Right atrium auricular region (tissue), 2 donors: ENCODE data around the gene C1QL3. TPM values are rescaled to one million over a fixed set of nuclear protein-coding genes. Genes with fewer than 3 reads are reported as not detected.

ENCODE experiments used
- DNase-seq: peaks from one replicate; pipeline ENCODE4 v3.0.0-alpha.2; 2019; ENCODE audit warnings: low spot score
- H3K27ac ChIP-seq, 2 donors: fragments of 200-600 bp; sonication (generic); 1 replicate in 1 of 2; 2 replicates in 1 of 2; pipeline ENCODE4 v1.5.1; 2016 to 2019
- H3K27me3 ChIP-seq, 2 donors: fragments of 200-600 bp; sonication (generic); one replicate each; pipeline versions ENCODE4 v1.5.1 to v1.6.0; 2017 to 2019
- H3K36me3 ChIP-seq: fragments of 200-600 bp; sonication (generic); one replicate; pipeline ENCODE4 v1.5.1; 2016
- H3K4me1 ChIP-seq, 2 donors: fragments of 200-600 bp; sonication (generic); one replicate each; pipeline versions ENCODE4 v1.5.1 to v1.6.0; 2017 to 2019
- H3K4me3 ChIP-seq, 2 donors: fragments of 200-600 bp; sonication (generic); 1 replicate in 1 of 2; 2 replicates in 1 of 2; pipeline ENCODE4 v1.5.1; 2017 to 2019; ENCODE audit warnings: mild to moderate bottlenecking in 1 of 2, moderate library complexity in 1 of 2
- H3K9me3 ChIP-seq, 2 donors: fragments of 200-600 bp; sonication (generic); one replicate each; pipeline ENCODE4 v1.5.1; 2019
- total RNA-seq, 2 donors: library from RNA; depleted of rRNA; stranded (reverse); fragments of >200 nt; gene quantifications; one replicate each; pipeline ENCODE4 v1.1.0, GENCODE V29; 2016
- TF ChIP-seq, protein P1 (sequence below), 2 donors: fragments of 200-600 bp; sonication (generic); IDR thresholded peaks; one replicate each; pipeline ENCODE4 v1.5.1; 2019; ENCODE audit warnings: antibody characterized with exemption in 2 of 2

The C1QL3 gene
- total RNA-seq, 2 donors from 2014 or later: not detected

DNA sequence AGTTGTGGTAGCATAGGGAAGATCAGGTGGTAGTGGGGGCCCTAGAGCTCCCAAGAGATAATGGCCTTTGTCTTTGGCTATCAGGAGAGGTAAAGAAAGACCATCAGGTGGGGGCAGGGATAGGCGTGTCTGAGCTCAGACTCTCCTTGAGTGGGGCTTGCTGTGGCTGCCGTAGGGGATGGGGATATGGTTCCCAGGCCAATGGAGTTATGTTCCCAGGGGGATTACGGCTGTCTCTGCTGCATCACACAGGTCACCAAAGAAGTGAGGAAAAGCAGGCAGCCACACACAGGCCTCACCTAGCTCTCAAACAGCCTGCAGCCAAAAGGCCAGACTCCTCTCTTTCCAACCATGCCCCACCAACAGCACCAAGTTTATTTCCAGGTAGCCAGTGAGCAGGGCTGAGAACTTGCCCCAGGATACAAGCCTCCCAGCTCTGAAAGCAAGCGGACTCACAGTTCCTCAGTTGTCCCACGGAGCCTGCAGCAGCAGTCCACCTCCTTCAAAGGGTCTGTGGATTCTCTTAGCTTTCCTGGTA lies 37.6 kb upstream of the C1QL3 start:
- H3K36me3 ChIP-seq: no peaks in the 10 kb centered on the region
- DNase-seq: no peak
- no peak overlapping the region for H3K27ac ChIP-seq
- TF ChIP-seq, protein P1, sequence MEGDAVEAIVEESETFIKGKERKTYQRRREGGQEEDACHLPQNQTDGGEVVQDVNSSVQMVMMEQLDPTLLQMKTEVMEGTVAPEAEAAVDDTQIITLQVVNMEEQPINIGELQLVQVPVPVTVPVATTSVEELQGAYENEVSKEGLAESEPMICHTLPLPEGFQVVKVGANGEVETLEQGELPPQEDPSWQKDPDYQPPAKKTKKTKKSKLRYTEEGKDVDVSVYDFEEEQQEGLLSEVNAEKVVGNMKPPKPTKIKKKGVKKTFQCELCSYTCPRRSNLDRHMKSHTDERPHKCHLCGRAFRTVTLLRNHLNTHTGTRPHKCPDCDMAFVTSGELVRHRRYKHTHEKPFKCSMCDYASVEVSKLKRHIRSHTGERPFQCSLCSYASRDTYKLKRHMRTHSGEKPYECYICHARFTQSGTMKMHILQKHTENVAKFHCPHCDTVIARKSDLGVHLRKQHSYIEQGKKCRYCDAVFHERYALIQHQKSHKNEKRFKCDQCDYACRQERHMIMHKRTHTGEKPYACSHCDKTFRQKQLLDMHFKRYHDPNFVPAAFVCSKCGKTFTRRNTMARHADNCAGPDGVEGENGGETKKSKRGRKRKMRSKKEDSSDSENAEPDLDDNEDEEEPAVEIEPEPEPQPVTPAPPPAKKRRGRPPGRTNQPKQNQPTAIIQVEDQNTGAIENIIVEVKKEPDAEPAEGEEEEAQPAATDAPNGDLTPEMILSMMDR (IDR thresholded peaks at IDR 0.05): no peak
- H3K4me1 ChIP-seq: no peaks in the 10 kb centered on the region
- H3K4me3 ChIP-seq: no peak overlapping the region
- H3K27me3 ChIP-seq: no peaks in the 10 kb centered on the region
- H3K9me3 ChIP-seq: peaks cover 0 to 17% of the 10 kb centered on the region in 2 donors

DNA sequence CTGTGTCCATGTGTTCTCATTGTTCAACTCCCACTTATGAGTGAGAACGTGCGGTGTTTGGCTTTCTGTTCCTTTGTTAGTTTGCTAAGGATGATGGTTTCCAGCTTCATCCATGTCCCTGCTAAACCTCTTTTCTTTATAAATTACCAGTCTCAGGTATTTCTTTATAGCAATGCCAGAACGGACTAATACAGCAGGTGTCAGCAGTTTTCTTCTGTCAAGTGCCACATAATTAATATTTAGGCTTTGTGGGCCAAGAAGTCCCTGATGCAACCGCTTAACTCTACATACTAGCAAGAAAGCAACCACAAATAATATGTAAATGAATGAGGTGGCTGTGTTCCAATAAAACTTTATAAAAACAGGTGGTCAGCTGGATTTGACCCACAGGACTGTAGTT lies 26.3 kb upstream of the C1QL3 start:
- H3K36me3 ChIP-seq: no peaks in the 10 kb centered on the region
- no peaks in the 10 kb centered on the region for H3K27me3 ChIP-seq
- no peaks in the 10 kb centered on the region for H3K4me1 ChIP-seq
- H3K9me3 ChIP-seq: no peaks in the 10 kb centered on the region
- no peak overlapping the region for H3K4me3 ChIP-seq
- no peak overlapping the region for H3K27ac ChIP-seq
- DNase-seq: no peak
- TF ChIP-seq, protein P1 (IDR thresholded peaks at IDR 0.05): no peak

DNA sequence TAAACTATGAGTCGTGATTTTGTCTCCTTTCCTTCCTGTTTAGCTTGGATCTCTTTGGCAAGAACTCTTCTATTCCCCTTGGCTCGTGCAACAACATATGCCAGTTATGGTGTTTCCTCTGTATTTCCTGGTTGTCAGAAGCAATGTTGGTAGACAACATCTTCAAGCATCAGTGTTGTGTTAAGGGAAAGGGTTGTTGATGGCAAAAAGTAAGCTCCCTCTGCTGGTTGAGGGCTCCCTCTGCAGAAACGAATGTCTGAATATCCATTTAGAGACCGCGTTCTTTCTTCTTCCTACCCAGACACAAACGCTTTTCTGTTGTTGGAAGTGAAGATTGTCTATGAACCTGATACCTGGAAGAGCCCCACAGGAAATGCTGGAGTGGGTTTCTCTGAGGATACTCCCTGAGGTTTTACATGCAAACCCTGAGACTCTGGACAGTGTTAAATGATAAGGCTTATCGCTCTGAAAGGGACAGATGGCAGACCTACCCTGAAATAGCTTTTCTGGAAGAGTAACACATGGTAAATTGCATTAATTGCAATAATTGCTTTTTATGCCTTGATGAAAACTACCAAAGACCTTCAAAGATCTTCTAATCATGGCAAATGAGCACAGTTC lies 23.5 kb upstream of the C1QL3 start:
- TF ChIP-seq, protein P1 (IDR thresholded peaks at IDR 0.05): peak; percentile 28 to 73

DNA sequence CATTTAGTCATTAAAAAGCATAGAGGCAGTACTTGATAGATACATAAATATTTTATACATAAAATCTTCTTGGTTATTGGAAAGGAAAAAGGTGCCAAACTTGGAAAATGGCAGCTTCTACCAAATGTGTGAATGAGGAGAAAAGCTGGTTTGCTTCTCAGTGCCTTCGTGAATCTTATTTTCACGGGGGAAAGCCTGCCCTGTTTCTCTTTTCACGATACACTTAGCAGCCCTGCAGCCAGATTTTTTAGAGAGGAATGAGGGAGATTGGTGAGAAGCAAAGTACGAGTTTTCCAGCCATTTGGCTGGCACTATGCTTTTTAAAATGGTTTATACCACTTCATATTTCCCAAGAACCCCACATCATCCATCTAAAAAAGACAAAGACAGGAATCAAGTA lies 22.9 kb upstream of the C1QL3 start:
- H3K4me3 ChIP-seq: no peak overlapping the region
- no peak overlapping the region for H3K27ac ChIP-seq
- no peaks in the 10 kb centered on the region for H3K9me3 ChIP-seq
- no peaks in the 10 kb centered on the region for H3K4me1 ChIP-seq
- H3K27me3 ChIP-seq: no peaks in the 10 kb centered on the region
- no peaks in the 10 kb centered on the region for H3K36me3 ChIP-seq
- TF ChIP-seq, protein P1 (IDR thresholded peaks at IDR 0.05): no peak
- DNase-seq: no peak

More for the DNA sequence above, 23.5 kb upstream of the C1QL3 start:
- Histone ChIP-seq H3K36me3 (no peaks in the 10 kb centered on the region), H3K9me3 (no peaks in the 10 kb centered on the region), H3K4me3 (no peak overlapping the region), H3K4me1 (no peaks in the 10 kb centered on the region), H3K27me3 (no peaks in the 10 kb centered on the region), H3K27ac (no peak overlapping the region)
- DNase-seq: no peak

DNA sequence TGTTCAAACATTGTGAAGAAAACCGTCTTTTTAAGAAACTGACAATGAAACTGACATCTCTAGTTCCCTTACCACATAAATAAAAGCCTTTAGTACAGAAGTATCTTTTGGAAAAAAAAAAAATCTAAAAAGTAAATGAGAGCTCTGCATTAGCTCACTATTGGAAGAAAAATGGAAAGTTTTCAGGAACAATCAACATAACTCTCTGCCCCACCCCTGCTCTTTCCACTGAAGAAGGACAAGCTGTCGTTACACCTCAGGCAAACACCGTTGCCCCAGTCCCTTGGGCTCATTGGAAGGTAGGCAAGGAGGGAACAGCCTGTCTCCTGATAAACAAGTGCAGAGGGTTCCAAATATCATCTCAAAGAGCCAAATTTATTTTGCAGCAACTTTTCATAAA lies 22.4 kb upstream of the C1QL3 start:
- no peaks in the 10 kb centered on the region for H3K9me3 ChIP-seq
- TF ChIP-seq, protein P1 (IDR thresholded peaks at IDR 0.05): no peak

DNA sequence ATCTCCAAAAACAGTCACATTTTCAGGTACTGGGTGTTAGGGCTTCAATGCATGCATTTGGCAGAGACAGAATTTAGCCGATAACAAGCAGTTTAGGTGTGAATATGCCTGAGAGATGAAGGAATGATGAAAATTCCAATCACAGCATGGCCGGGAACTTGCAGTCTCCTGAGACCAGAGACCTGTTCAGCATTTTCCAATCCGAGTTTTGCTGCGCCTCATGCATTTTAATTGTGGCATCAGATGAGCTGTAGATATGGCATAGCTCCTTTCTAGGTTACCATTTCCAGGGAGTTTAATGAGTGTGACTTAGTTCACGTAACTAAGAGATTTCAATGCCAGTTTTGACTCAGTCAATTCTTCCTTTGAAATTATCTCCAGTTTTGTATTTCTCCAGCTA lies 14.5 kb upstream of the C1QL3 start:
- H3K4me1 ChIP-seq: no peaks in the 10 kb centered on the region
- no peak overlapping the region for H3K4me3 ChIP-seq
- H3K36me3 ChIP-seq: no peaks in the 10 kb centered on the region
- no peak overlapping the region for H3K27ac ChIP-seq
- TF ChIP-seq, protein P1 (IDR thresholded peaks at IDR 0.05): no peak
- DNase-seq: no peak
- no peaks in the 10 kb centered on the region for H3K9me3 ChIP-seq
- H3K27me3 ChIP-seq: peaks cover 0 to 2% of the 10 kb centered on the region in 2 donors

More for the DNA sequence above, 22.4 kb upstream of the C1QL3 start:
- Histone ChIP-seq H3K27ac (no peak overlapping the region), H3K27me3 (peaks cover 0 to 2% of the 10 kb centered on the region in 2 donors), H3K36me3 (no peaks in the 10 kb centered on the region), H3K4me1 (no peaks in the 10 kb centered on the region), H3K4me3 (no peak overlapping the region)
- no peak for DNase-seq
